Loucy (cell line): ENCODE results near the gene N4BP2L1.

ENCODE experiments used
- H2AFZ ChIP-seq: fragments of 200-600 bp; sonication (generic); 2 replicates; pipeline ENCODE4 v1.6.0; 2016; ENCODE audit warnings: antibody characterized with exemption, mild to moderate bottlenecking, low read length, moderate library complexity
- H3F3A ChIP-seq: fragments of 200-600 bp; 2 replicates; pipeline ENCODE4 v1.6.0; 2016; ENCODE audit warnings: antibody characterized with exemption, low read depth, mild to moderate bottlenecking
- H3K27me3 ChIP-seq: fragments of 200-600 bp; sonication (generic); 2 replicates; pipeline ENCODE4 v1.6.1; 2014; ENCODE audit warnings: low read length, mild to moderate bottlenecking; ENCODE audit not compliant: insufficient read depth, poor library complexity, severe bottlenecking
- H3K36me3 ChIP-seq: fragments of 200-600 bp; sonication (generic); 2 replicates; pipeline ENCODE4 v1.6.1; 2016; ENCODE audit warnings: low read length; ENCODE audit not compliant: insufficient read depth
- H3K4me1 ChIP-seq: fragments of 200-600 bp; sonication (generic); 2 replicates; pipeline ENCODE4 v1.5.1; 2014; ENCODE audit warnings: low read length, mild to moderate bottlenecking; ENCODE audit not compliant: insufficient read depth, poor library complexity, severe bottlenecking
- H3K4me2 ChIP-seq: fragments of 200-600 bp; sonication (generic); 2 replicates; pipeline ENCODE4 v1.6.0; 2014; ENCODE audit warnings: antibody characterized with exemption, low read length, low read depth, mild to moderate bottlenecking; ENCODE audit not compliant: poor library complexity, severe bottlenecking
- H3K4me3 ChIP-seq: fragments of 200-600 bp; sonication (generic); 2 replicates; pipeline ENCODE4 v1.5.1; 2014; ENCODE audit warnings: low read length, mild to moderate bottlenecking, mixed read lengths; ENCODE audit not compliant: poor library complexity, severe bottlenecking
- H3K79me2 ChIP-seq: fragments of 200-600 bp; sonication (generic); 2 replicates; pipeline ENCODE4 v1.6.1; 2014; ENCODE audit warnings: low read length; ENCODE audit not compliant: insufficient read depth
- H3K9ac ChIP-seq: fragments of 200-600 bp; sonication (generic); 2 replicates; pipeline ENCODE4 v1.6.0; 2014; ENCODE audit warnings: mild to moderate bottlenecking, low read depth, low read length, moderate library complexity; ENCODE audit not compliant: poor library complexity, severe bottlenecking
- H3K9me2 ChIP-seq: fragments of 200-600 bp; sonication (generic); replicated peaks from 2 replicates; pipeline ENCODE4 v1.6.1; 2016; ENCODE audit warnings: low read depth, low read length, mixed read lengths
- H3K9me3 ChIP-seq: fragments of 200-600 bp; sonication (generic); 2 replicates; pipeline ENCODE4 v1.6.1; 2014; ENCODE audit warnings: mild to moderate bottlenecking, antibody characterized with exemption, low read length, low read depth; ENCODE audit not compliant: insufficient read depth
- H4K20me1 ChIP-seq: fragments of 200-600 bp; sonication (generic); 2 replicates; pipeline ENCODE4 v1.6.0; 2014; ENCODE audit warnings: antibody characterized with exemption, low read length, mild to moderate bottlenecking; ENCODE audit not compliant: insufficient read depth, poor library complexity, severe bottlenecking
- EZH2phosphoT487 ChIP-seq: fragments of 200-600 bp; IDR thresholded peaks from 2 replicates; pipeline ENCODE4 v1.6.1; 2018; ENCODE audit warnings: antibody characterized with exemption, mild to moderate bottlenecking, moderate library complexity, borderline replicate concordance
- TF ChIP-seq, protein P1 (sequence below): fragments of 200-600 bp; sonication (generic); conservative IDR thresholded peaks from 2 replicates; pipeline ENCODE4 v1.5.1; 2014; ENCODE audit warnings: mild to moderate bottlenecking, antibody characterized with exemption, low read length

N4BP2L1 gene

DNA sequence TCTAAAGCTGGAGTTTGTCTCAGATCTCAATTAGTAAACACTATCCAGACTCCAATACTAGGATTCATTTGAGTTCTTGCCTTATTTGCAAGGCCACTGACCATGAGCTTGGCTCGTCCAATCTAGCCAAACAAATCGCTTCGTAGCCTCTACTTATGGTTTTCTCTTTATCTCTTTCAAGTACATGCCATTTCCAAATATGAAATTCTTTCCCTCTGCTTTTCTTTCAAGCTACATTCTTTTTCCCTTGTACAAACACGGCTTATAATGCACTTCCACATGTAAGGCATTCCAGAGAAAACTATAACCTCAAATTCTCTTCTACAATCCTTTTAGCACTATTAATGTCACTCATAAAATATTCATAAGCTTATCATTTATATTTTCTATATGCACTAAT lies 10.9 kb upstream of the N4BP2L1 start:
- Histone ChIP-seq H3K4me3 (no peak overlapping the region), H3K9me2 (no peaks in the 10 kb centered on the region), H3K4me1 (no peaks in the 10 kb centered on the region), H3K9me3 (no peaks in the 10 kb centered on the region), H4K20me1 (no peaks in the 10 kb centered on the region), H3K79me2 (no peaks in the 10 kb centered on the region), H3K9ac (no peak overlapping the region), H2AFZ (no peak overlapping the region), H3K36me3 (no peaks in the 10 kb centered on the region), H3F3A (no peaks in the 10 kb centered on the region), H3K27me3 (no peaks in the 10 kb centered on the region), H3K4me2 (no peak overlapping the region)
- TF ChIP-seq, protein P1, sequence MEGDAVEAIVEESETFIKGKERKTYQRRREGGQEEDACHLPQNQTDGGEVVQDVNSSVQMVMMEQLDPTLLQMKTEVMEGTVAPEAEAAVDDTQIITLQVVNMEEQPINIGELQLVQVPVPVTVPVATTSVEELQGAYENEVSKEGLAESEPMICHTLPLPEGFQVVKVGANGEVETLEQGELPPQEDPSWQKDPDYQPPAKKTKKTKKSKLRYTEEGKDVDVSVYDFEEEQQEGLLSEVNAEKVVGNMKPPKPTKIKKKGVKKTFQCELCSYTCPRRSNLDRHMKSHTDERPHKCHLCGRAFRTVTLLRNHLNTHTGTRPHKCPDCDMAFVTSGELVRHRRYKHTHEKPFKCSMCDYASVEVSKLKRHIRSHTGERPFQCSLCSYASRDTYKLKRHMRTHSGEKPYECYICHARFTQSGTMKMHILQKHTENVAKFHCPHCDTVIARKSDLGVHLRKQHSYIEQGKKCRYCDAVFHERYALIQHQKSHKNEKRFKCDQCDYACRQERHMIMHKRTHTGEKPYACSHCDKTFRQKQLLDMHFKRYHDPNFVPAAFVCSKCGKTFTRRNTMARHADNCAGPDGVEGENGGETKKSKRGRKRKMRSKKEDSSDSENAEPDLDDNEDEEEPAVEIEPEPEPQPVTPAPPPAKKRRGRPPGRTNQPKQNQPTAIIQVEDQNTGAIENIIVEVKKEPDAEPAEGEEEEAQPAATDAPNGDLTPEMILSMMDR = no peak
- TF ChIP-seq EZH2phosphoT487 = no peak

DNA sequence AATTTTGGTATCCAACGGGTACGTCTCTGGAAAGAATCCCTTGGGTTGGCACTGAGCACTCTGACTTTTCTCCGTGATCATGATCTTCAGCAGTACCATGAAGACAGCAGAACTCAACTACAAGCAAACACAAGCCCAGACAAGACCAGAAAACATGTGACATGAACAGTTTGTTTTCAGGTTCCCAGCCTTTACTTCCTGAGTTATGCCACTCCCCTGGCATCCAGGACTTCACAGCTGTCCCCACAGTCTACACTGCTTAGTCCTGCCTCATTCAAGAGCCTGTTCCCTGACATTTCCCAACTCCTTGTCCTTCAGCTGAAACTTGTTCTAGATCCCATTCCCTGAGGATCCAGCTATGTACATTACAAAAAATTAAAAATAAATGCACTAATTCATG lies 4.9 kb upstream of the N4BP2L1 start:
- Histone ChIP-seq H3K9ac (peak overlapping the region; percentile 35), H3K4me1 (peaks cover 20% of the 10 kb centered on the region), H3K27me3 (no peaks in the 10 kb centered on the region), H3K36me3 (no peaks in the 10 kb centered on the region), H3F3A (peaks cover 5% of the 10 kb centered on the region; the same call in 1 of the 2 replicates), H3K9me2 (no peaks in the 10 kb centered on the region), H3K4me3 (no peak overlapping the region), H3K4me2 (no peak overlapping the region), H2AFZ (no peak overlapping the region), H3K79me2 (no peaks in the 10 kb centered on the region), H3K9me3 (no peaks in the 10 kb centered on the region), H4K20me1 (no peaks in the 10 kb centered on the region)
- TF ChIP-seq EZH2phosphoT487 = no peak
- TF ChIP-seq, protein P1 = no peak

DNA sequence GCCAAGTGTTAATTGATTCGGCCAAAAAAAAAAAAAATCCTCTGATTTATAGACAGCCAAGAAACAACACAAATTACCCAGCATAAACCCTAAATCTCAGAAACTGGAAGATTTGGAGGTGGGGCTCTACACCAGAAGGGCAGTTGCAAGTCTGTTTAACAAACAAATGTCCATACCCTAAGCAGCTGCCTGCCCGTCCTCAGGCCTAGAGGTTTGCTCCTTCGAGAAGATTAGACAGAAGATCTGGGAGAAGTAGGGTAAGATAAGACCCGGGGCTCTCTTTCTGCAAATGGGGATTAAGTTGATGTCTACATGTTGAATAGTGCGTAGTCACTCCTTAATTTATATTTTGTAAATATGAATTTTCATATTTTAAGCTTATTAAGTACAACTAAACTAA lies 3.4 kb upstream of the N4BP2L1 start:
- H3K9ac ChIP-seq = no peak overlapping the region
- H3K9me2 ChIP-seq = no peaks in the 10 kb centered on the region
- TF ChIP-seq EZH2phosphoT487 = no peak
- H2AFZ ChIP-seq = no peak overlapping the region
- H3K79me2 ChIP-seq = peaks cover 11% of the 10 kb centered on the region
- no peaks in the 10 kb centered on the region for H4K20me1 ChIP-seq
- peaks cover 20% of the 10 kb centered on the region for H3K4me1 ChIP-seq
- H3K9me3 ChIP-seq = no peaks in the 10 kb centered on the region
- no peak overlapping the region for H3K4me2 ChIP-seq
- H3K4me3 ChIP-seq = no peak overlapping the region
- no peaks in the 10 kb centered on the region for H3K36me3 ChIP-seq
- no peaks in the 10 kb centered on the region for H3K27me3 ChIP-seq
- peaks cover 5% of the 10 kb centered on the region; the same call in 1 of the 2 replicates for H3F3A ChIP-seq

DNA sequence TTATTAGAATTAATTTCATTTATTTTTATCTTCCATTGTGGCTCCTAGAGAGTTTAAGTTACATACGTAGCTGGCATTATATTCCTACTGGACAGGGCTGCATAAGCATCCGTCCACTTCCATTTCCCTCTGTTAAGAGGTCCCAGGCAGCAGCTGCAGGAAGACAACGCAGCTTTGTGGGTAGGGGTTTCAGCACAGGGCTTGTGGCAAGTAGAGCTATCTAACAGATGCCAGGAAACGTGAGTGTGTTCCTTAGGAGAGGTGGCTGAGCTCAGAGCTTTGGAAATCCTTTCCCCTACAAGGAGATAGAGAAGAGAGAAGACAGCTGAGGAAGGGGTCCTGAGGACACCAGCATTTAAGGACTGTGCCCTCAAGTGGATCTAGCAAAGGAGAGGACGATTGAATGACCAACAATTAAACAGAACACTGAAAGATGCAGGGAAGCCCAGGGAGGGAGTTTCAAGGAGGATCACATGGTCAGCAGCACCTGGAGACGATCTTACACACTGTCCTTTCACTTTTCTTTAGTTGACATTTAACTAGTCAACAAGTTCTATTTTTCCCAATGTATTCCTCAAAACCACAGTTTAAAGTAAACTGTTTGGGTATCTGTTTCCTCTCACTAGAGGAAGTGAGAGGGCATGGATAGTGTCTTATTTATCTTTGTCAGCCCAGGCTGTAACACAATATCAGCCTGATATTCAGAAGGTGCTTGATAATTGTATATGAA lies 2.3 kb upstream of the N4BP2L1 start:
- Histone ChIP-seq H3K27me3 (no peaks in the 10 kb centered on the region), H4K20me1 (peaks cover 8% of the 10 kb centered on the region), H3K9ac (no peak overlapping the region), H3F3A (peaks cover 5% of the 10 kb centered on the region; the same call in 1 of the 2 replicates), H3K79me2 (peaks cover 23% of the 10 kb centered on the region), H3K4me1 (peaks cover 28% of the 10 kb centered on the region), H3K9me2 (no peaks in the 10 kb centered on the region), H3K36me3 (no peaks in the 10 kb centered on the region), H3K9me3 (no peaks in the 10 kb centered on the region), H2AFZ (no peak overlapping the region), H3K4me2 (no peak overlapping the region), H3K4me3 (no peak overlapping the region)
- TF ChIP-seq EZH2phosphoT487 = no peak
- TF ChIP-seq, protein P1 = no peak
